Fibroblast of lung (primary cell): Measurements from ENCODE around the gene INVS. TPM values are rescaled to one million over a fixed set of nuclear protein-coding genes. Genes with fewer than 3 reads are reported as not detected.
A peak's percentile ranks its signal among the peaks of the same experiment; 100 is the strongest.

ENCODE experiments used
- DNase-seq, 2 donors: peaks; one replicate each; pipeline versions ENCODE4 v3.0.0 to v3.0.0-alpha.2; 2010; ENCODE audit warnings: low read depth in 2 of 2
- H2AFZ ChIP-seq: 2 replicates; pipeline ENCODE4 v1.5.1; 2012; ENCODE audit warnings: low read length, control low read depth, inconsistent platforms
- H3K27ac ChIP-seq: 2 replicates; pipeline ENCODE4 v1.5.1; 2011; ENCODE audit warnings: low read length, control low read depth; ENCODE audit not compliant: insufficient read depth
- H3K27me3 ChIP-seq: 2 replicates; pipeline ENCODE4 v1.5.1; 2011; ENCODE audit warnings: mild to moderate bottlenecking, low read length; ENCODE audit not compliant: control insufficient read depth, insufficient read depth
- H3K36me3 ChIP-seq: 2 replicates; pipeline ENCODE4 v1.5.1; 2011; ENCODE audit warnings: low read length; ENCODE audit not compliant: control insufficient read depth, insufficient read depth
- H3K4me1 ChIP-seq: 2 replicates; pipeline ENCODE4 v1.5.1; 2011; ENCODE audit warnings: low read length; ENCODE audit not compliant: control insufficient read depth, insufficient read depth; ENCODE audit errors: extremely low read depth
- H3K4me2 ChIP-seq: 2 replicates; pipeline ENCODE4 v1.5.1; 2011; ENCODE audit warnings: low read length, control low read depth; ENCODE audit not compliant: insufficient read depth; ENCODE audit errors: extremely low read depth
- H3K4me3 ChIP-seq, 4 experiments: fragments of 200-600 bp in 1 of 4; sonication (generic) in 1 of 4; replicated peaks in 1 of 4; 2 replicates each; pipeline ENCODE4 v1.5.1; 2011 to 2016; ENCODE audit warnings: low read length in 4 of 4, low read depth in 3 of 4, mild to moderate bottlenecking in 3 of 4, control low read depth in 2 of 4, inconsistent platforms in 1 of 4, mixed read lengths in 1 of 4; ENCODE audit not compliant: insufficient read depth in 1 of 4; ENCODE audit errors: control extremely low read depth in 1 of 4
- H3K79me2 ChIP-seq: 2 replicates; pipeline ENCODE4 v1.5.1; 2012; ENCODE audit warnings: mild to moderate bottlenecking, low read length, inconsistent platforms; ENCODE audit not compliant: control insufficient read depth, insufficient read depth
- H3K9ac ChIP-seq: 2 replicates; pipeline ENCODE4 v1.5.1; 2011; ENCODE audit warnings: mild to moderate bottlenecking, low read length, control low read depth; ENCODE audit not compliant: insufficient read depth
- H3K9me3 ChIP-seq: 2 replicates; pipeline ENCODE4 v1.5.1; 2012; ENCODE audit warnings: low read depth, low read length; ENCODE audit not compliant: control insufficient read depth, insufficient read depth
- H4K20me1 ChIP-seq: 2 replicates; pipeline ENCODE4 v1.5.1; 2011; ENCODE audit warnings: low read length; ENCODE audit not compliant: control insufficient read depth, insufficient read depth; ENCODE audit errors: extremely low read depth
- EZH2 ChIP-seq: IDR thresholded peaks from 2 replicates; pipeline ENCODE4 v1.5.1; 2012; ENCODE audit warnings: low read length, control low read depth, mild to moderate bottlenecking; ENCODE audit errors: missing control alignments
- polyA plus RNA-seq, 2 donors: library from polyadenylated mRNA; depleted of rRNA in 1 of 2; stranded (reverse) in 1 of 2; unstranded in 1 of 2; fragments of >200 nt; gene quantifications; 2 replicates each; pipeline ENCODE4 v1.2.1, GENCODE V29; 2011 to 2012; ENCODE audit warnings: missing spikeins in 1 of 2
- total RNA-seq: library from RNA; depleted of rRNA; stranded (reverse); fragments of >200 nt; gene quantifications from 2 replicates; pipeline ENCODE4 v1.2.1, GENCODE V29; 2014
- TF ChIP-seq, protein P1 (sequence below), 2 donors: IDR thresholded peaks in 1 of 2; conservative IDR thresholded peaks in 1 of 2; 1 replicate in 1 of 2; 2 replicates in 1 of 2; pipeline ENCODE4 v1.5.1; 2011 to 2012; ENCODE audit warnings: low read length in 2 of 2, control low read depth in 1 of 2, inconsistent platforms in 1 of 2, low read depth in 1 of 2, mild to moderate bottlenecking in 1 of 2

The INVS gene
- total and polyA plus RNA-seq, 2 donors (not counting 1 experiment from before 2014, with no cell fraction given), result 13.1 to 45.4 TPM

- Histone ChIP-seq H3K9me3 (no peaks in the 10 kb centered on the region), H3K79me2 (peaks cover 37% of the 10 kb centered on the region), H3K9ac (peak overlapping the region; percentile 90), H4K20me1 (peaks cover 2% of the 10 kb centered on the region), H3K4me1 (no peaks in the 10 kb centered on the region), H3K27ac (peak overlapping the region; percentile 95), H2AFZ (peak overlapping the region; percentile 56), H3K27me3 (no peaks in the 10 kb centered on the region), H3K4me2 (peak overlapping the region; percentile 99), H3K4me3 (peak overlapping the region; percentile 76 to 93 (median 88)), H3K36me3 (no peaks in the 10 kb centered on the region)
- TF ChIP-seq EZH2, result no peak
- TF ChIP-seq, protein P1, sequence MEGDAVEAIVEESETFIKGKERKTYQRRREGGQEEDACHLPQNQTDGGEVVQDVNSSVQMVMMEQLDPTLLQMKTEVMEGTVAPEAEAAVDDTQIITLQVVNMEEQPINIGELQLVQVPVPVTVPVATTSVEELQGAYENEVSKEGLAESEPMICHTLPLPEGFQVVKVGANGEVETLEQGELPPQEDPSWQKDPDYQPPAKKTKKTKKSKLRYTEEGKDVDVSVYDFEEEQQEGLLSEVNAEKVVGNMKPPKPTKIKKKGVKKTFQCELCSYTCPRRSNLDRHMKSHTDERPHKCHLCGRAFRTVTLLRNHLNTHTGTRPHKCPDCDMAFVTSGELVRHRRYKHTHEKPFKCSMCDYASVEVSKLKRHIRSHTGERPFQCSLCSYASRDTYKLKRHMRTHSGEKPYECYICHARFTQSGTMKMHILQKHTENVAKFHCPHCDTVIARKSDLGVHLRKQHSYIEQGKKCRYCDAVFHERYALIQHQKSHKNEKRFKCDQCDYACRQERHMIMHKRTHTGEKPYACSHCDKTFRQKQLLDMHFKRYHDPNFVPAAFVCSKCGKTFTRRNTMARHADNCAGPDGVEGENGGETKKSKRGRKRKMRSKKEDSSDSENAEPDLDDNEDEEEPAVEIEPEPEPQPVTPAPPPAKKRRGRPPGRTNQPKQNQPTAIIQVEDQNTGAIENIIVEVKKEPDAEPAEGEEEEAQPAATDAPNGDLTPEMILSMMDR (conservative IDR thresholded peaks at IDR 0.05 in 1 of 2, IDR thresholded peaks at IDR 0.05 in 1 of 2; ENCODE audit: low read depth in 1 of 2, low read length in 2 of 2), result no peak
- peak; percentile 39 to 46 for DNase-seq
Observed at GRCh38 chr9:100098046-100098886, 777 bp upstream of the INVS start.

DNA sequence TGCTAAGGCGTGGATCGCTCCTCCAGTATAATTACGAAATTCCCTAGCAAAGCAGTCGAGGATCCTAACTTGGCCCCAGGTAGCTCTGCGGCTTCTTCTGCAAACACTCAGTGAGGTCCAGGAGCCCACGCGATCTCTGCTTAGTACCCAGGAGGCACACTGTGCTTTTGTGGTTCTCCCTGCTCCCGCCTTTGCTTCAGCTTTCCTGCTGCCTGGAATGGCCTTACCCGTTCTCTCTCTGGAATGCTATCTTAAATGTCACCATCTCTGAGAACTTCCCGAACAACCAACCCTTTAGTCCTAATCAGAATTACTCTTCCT, 639 bp downstream of the INVS start:
- Histone ChIP-seq H3K79me2 (peaks cover 30% of the 10 kb centered on the region), H3K9ac (peak overlapping the region; percentile 90), H3K4me1 (no peaks in the 10 kb centered on the region), H3K27me3 (no peaks in the 10 kb centered on the region), H2AFZ (peak overlapping the region; percentile 89), H4K20me1 (peaks cover 2% of the 10 kb centered on the region), H3K4me3 (peak overlapping the region; percentile 69 to 93 (median 88)), H3K9me3 (no peaks in the 10 kb centered on the region), H3K36me3 (peaks cover 2% of the 10 kb centered on the region), H3K27ac (peak overlapping the region; percentile 95), H3K4me2 (peak overlapping the region; percentile 73)
- DNase-seq, result no peak
- TF ChIP-seq, protein P1 (conservative IDR thresholded peaks at IDR 0.05 in 1 of 2, IDR thresholded peaks at IDR 0.05 in 1 of 2; ENCODE audit: low read depth in 1 of 2, low read length in 2 of 2), result no peak
- TF ChIP-seq EZH2, result no peak

DNA sequence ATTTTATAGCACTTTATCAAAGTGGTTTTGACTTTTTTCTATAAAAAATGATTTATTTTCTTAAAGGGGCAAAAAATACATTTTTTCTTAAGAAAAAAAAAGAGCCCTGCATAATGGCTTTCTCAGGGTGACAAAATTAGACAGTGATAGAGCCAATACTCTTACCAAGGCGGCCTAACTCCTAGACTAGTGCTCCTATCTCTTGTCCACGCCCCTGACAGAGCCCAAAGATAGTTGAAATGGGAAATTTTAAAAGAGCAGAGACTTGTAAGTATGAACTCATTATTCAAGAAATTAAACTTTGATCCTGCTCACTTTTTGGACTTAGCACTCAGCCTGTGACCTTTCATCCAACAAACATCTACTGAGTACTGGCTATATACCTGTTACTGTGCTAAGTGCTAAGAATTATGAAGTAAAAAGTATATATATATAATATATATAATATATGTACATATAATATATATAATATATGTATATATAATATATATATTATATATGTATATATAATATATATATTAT, 1.2 kb downstream of the INVS start:
- Histone ChIP-seq H3K27ac (no peak overlapping the region), H3K9me3 (no peaks in the 10 kb centered on the region), H2AFZ (peak overlapping the region; percentile 89), H3K4me2 (peak overlapping the region; percentile 73), H3K4me3 (peak overlapping the region; percentile 69 to 93 (median 88)), H3K9ac (no peak overlapping the region), H3K79me2 (peaks cover 28% of the 10 kb centered on the region), H4K20me1 (peaks cover 2% of the 10 kb centered on the region), H3K4me1 (no peaks in the 10 kb centered on the region), H3K36me3 (peaks cover 2% of the 10 kb centered on the region), H3K27me3 (no peaks in the 10 kb centered on the region)
- no peak for DNase-seq
- TF ChIP-seq, protein P1 (conservative IDR thresholded peaks at IDR 0.05 in 1 of 2, IDR thresholded peaks at IDR 0.05 in 1 of 2; ENCODE audit: low read depth in 1 of 2, low read length in 2 of 2), result no peak
- no peak for TF ChIP-seq EZH2
